ENCODE data around the gene TTN. TPM values are rescaled to one million over a fixed set of nuclear protein-coding genes. Genes with fewer than 3 reads are reported as not detected.

Gene TTN
- total and polyA plus RNA-seq, 10 of the 15 experiments (the other 5 are each of a cell fraction or from before 2014, with no cell fraction given), result 0.15 to 9.0 (median 1.8) TPM

- no peak for TF ChIP-seq ATF2 (IDR thresholded peaks at IDR 0.05; ENCODE audit: low read length)
- TF ChIP-seq MLLT1 (IDR thresholded peaks at IDR 0.05), result no peak
- TF ChIP-seq PRDM15 (CRISPR knock-in tag; IDR thresholded peaks at IDR 0.05), result no peak
- TF ChIP-seq ZNF622 (IDR thresholded peaks at IDR 0.05), result no peak
- no peak for TF ChIP-seq STAT1 (conservative IDR thresholded peaks at IDR 0.05)
These were observed 25.0 kb downstream of the TTN start (continued) for GRCh38 chr2:178782236-178782635.

- ChIA-PET POLR2A (no interaction called here), SMC1A (ENCODE audit: uncharacterized antibody, unreplicated experiment) (no interaction called here), RAD21 (ENCODE audit: unreplicated experiment) (no interaction called here), CTCF (interaction anchor here (1.0 to 5.0 kb wide), 3 partner anchors 13 to 34 kb away, joined by 4 to 21 read pairs (median 8); no protein-coding TSS in a partner anchor)
- H3K27me3 ChIP-seq (replicated peaks in 1 of 2; ENCODE audit: control insufficient read depth in 2 of 2, insufficient read depth in 2 of 2, low read length in 1 of 2), result no peaks in the 10 kb centered on the region
- no peaks in the 10 kb centered on the region for H4K20me1 ChIP-seq (ENCODE audit: control insufficient read depth, insufficient read depth)
- 49% methylated on average over 7 of the region's 7 CpGs for WGBS (ENCODE audit: insufficient coverage, insufficient replicate concordance, low lambda C conversion rate, missing lambda C conversion rate)
- in situ Hi-C loops (cut with MboI) (no loop called here), intact Hi-C loops (cut with micrococcal nuclease; ENCODE audit: unreplicated experiment) (no loop called here)
- ATAC-seq, result no peak
- H2AFZ ChIP-seq (ENCODE audit: control insufficient read depth, low read depth, low read length), result no peak overlapping the region
- no peak for FAIRE-seq
- H3K9me3 ChIP-seq (replicated peaks; ENCODE audit: control insufficient read depth, insufficient read depth, low read length), result no peaks in the 10 kb centered on the region
- no peak for DNase-seq (ENCODE audit: low read depth, low spot score)
- H3K4me2 ChIP-seq (ENCODE audit: control insufficient read depth, insufficient read depth), result no peak overlapping the region
- H3K27ac ChIP-seq (ENCODE audit: control insufficient read depth, insufficient read depth), result no peak overlapping the region
- H3K4me3 ChIP-seq, result no peak overlapping the region
- no peaks in the 10 kb centered on the region for H3K79me2 ChIP-seq (ENCODE audit: control insufficient read depth, insufficient read depth, low read length)
- H3K9ac ChIP-seq (ENCODE audit: control insufficient read depth, insufficient read depth, low read length), result no peak overlapping the region
- no TSS peak for BruUV-seq (replicated peaks)
- H3K4me1 ChIP-seq (ENCODE audit: control insufficient read depth, insufficient read depth, low read length), result no peaks in the 10 kb centered on the region
- H3K36me3 ChIP-seq (ENCODE audit: control insufficient read depth in 2 of 2, insufficient read depth in 2 of 2, low read length in 1 of 2), result no peaks in the 10 kb centered on the region
- TF ChIP-seq FOXK2 (IDR thresholded peaks at IDR 0.05) (no peak), IRF3 (IDR thresholded peaks at IDR 0.05) (no peak), BHLHE40 (IDR thresholded peaks at IDR 0.05; ENCODE audit: borderline replicate concordance in 1 of 2, low read depth in 2 of 2, low read length in 1 of 2) (no peak), ZNF384 (IDR thresholded peaks at IDR 0.05; ENCODE audit: borderline replicate concordance, low read depth, low read length) (no peak), CHD2 (IDR thresholded peaks at IDR 0.05; ENCODE audit: borderline replicate concordance, low read depth, low read length) (no peak), HSF1 (IDR thresholded peaks at IDR 0.05; ENCODE audit: low read depth, low read length) (no peak), JUNB (IDR thresholded peaks at IDR 0.05) (no peak)
These were observed 29.6 kb downstream of the TTN start for GRCh38 chr2:178777577-178777976.

Data from GM12878 (cell line).